ENCODE data around the gene RER1.

Gene RER1

GRCh38 chr1:2443277-2444137, 51.9 kb downstream of the RER1 start:
- Histone ChIP-seq H3K9ac (ENCODE audit: low read length in 5 of 5) (no peak overlapping the region), H3K4me1 (ENCODE audit: control insufficient read depth in 5 of 5, insufficient read depth in 5 of 5, low read length in 5 of 5) (no peaks in the 10 kb centered on the region), H3K4me3 (ENCODE audit: low read depth in 1 of 5, low read length in 5 of 5) (no peak overlapping the region), H3K9me3 (ENCODE audit: control insufficient read depth in 5 of 5, low read length in 5 of 5) (no peaks in the 10 kb centered on the region), H3K36me3 (ENCODE audit: control insufficient read depth in 5 of 5, insufficient read depth in 5 of 5, low read length in 5 of 5) (no peaks in the 10 kb centered on the region), H3K27ac (ENCODE audit: low read depth, low read length) (no peak overlapping the region), H3K27me3 (ENCODE audit: control insufficient read depth in 5 of 5, insufficient read depth in 4 of 5, low read length in 5 of 5) (peaks cover 22 to 57% (median 44%) of the 10 kb centered on the region in 5 donors)

- no peaks in the 10 kb centered on the region for H3K9me3 ChIP-seq (ENCODE audit: control insufficient read depth in 5 of 5, low read length in 5 of 5)
- no peaks in the 10 kb centered on the region for H3K36me3 ChIP-seq (ENCODE audit: control insufficient read depth in 5 of 5, insufficient read depth in 5 of 5, low read length in 5 of 5)
- H3K9ac ChIP-seq (ENCODE audit: low read length in 5 of 5) = no peak overlapping the region
- no peak overlapping the region for H3K4me3 ChIP-seq (ENCODE audit: low read depth in 1 of 5, low read length in 5 of 5)
- H3K27ac ChIP-seq (ENCODE audit: low read depth, low read length) = no peak overlapping the region
- no peaks in the 10 kb centered on the region for H3K4me1 ChIP-seq (ENCODE audit: control insufficient read depth in 5 of 5, insufficient read depth in 5 of 5, low read length in 5 of 5)
- H3K27me3 ChIP-seq (ENCODE audit: control insufficient read depth in 5 of 5, insufficient read depth in 4 of 5, low read length in 5 of 5) = peaks cover 25 to 51% (median 44%) of the 10 kb centered on the region in 5 donors
Observed at GRCh38 chr1:2444138-2444591, 52.5 kb downstream of the RER1 start.

- Histone ChIP-seq H3K9ac (ENCODE audit: low read length in 5 of 5) (no peak overlapping the region), H3K36me3 (ENCODE audit: control insufficient read depth in 5 of 5, insufficient read depth in 5 of 5, low read length in 5 of 5) (no peaks in the 10 kb centered on the region), H3K27me3 (ENCODE audit: control insufficient read depth in 5 of 5, insufficient read depth in 4 of 5, low read length in 5 of 5) (peaks cover 25 to 57% (median 44%) of the 10 kb centered on the region in 5 donors), H3K4me3 (ENCODE audit: low read depth in 1 of 5, low read length in 5 of 5) (no peak overlapping the region), H3K27ac (ENCODE audit: low read depth, low read length) (no peak overlapping the region), H3K9me3 (ENCODE audit: control insufficient read depth in 5 of 5, low read length in 5 of 5) (no peaks in the 10 kb centered on the region), H3K4me1 (ENCODE audit: control insufficient read depth in 5 of 5, insufficient read depth in 5 of 5, low read length in 5 of 5) (no peaks in the 10 kb centered on the region)
Observed at GRCh38 chr1:2445162-2445822, 53.7 kb downstream of the RER1 start.

GRCh38 chr1:2445823-2446215, 54.2 kb downstream of the RER1 start:
- Histone ChIP-seq H3K27ac (ENCODE audit: low read depth, low read length) (no peak overlapping the region), H3K9ac (ENCODE audit: low read length in 5 of 5) (no peak overlapping the region)

GRCh38 chr1:2446394-2446793, 54.8 kb downstream of the RER1 start:
- Histone ChIP-seq H3K36me3 (ENCODE audit: control insufficient read depth in 5 of 5, insufficient read depth in 5 of 5, low read length in 5 of 5) (no peaks in the 10 kb centered on the region), H3K9me3 (ENCODE audit: control insufficient read depth in 5 of 5, low read length in 5 of 5) (no peaks in the 10 kb centered on the region), H3K27ac (ENCODE audit: low read depth, low read length) (no peak overlapping the region), H3K9ac (ENCODE audit: low read length in 5 of 5) (no peak overlapping the region), H3K4me1 (ENCODE audit: control insufficient read depth in 5 of 5, insufficient read depth in 5 of 5, low read length in 5 of 5) (no peaks in the 10 kb centered on the region), H3K4me3 (ENCODE audit: low read depth in 1 of 5, low read length in 5 of 5) (no peak overlapping the region), H3K27me3 (ENCODE audit: control insufficient read depth in 5 of 5, insufficient read depth in 4 of 5, low read length in 5 of 5) (peaks cover 25 to 59% (median 50%) of the 10 kb centered on the region in 5 donors)

More at GRCh38 chr1:2445823-2446215, 54.2 kb downstream of the RER1 start:
- Histone ChIP-seq H3K4me3 (ENCODE audit: low read depth in 1 of 5, low read length in 5 of 5) (no peak overlapping the region), H3K36me3 (ENCODE audit: control insufficient read depth in 5 of 5, insufficient read depth in 5 of 5, low read length in 5 of 5) (no peaks in the 10 kb centered on the region), H3K27me3 (ENCODE audit: control insufficient read depth in 5 of 5, insufficient read depth in 4 of 5, low read length in 5 of 5) (peaks cover 25 to 59% (median 46%) of the 10 kb centered on the region in 5 donors), H3K9me3 (ENCODE audit: control insufficient read depth in 5 of 5, low read length in 5 of 5) (no peaks in the 10 kb centered on the region), H3K4me1 (ENCODE audit: control insufficient read depth in 5 of 5, insufficient read depth in 5 of 5, low read length in 5 of 5) (no peaks in the 10 kb centered on the region)

- Histone ChIP-seq H3K4me1 (ENCODE audit: control insufficient read depth in 5 of 5, insufficient read depth in 5 of 5, low read length in 5 of 5) (no peaks in the 10 kb centered on the region), H3K27me3 (ENCODE audit: control insufficient read depth in 5 of 5, insufficient read depth in 4 of 5, low read length in 5 of 5) (peaks cover 25 to 55% (median 45%) of the 10 kb centered on the region in 5 donors), H3K27ac (ENCODE audit: low read depth, low read length) (no peak overlapping the region), H3K36me3 (ENCODE audit: control insufficient read depth in 5 of 5, insufficient read depth in 5 of 5, low read length in 5 of 5) (no peaks in the 10 kb centered on the region), H3K9me3 (ENCODE audit: control insufficient read depth in 5 of 5, low read length in 5 of 5) (no peaks in the 10 kb centered on the region), H3K4me3 (ENCODE audit: low read depth in 1 of 5, low read length in 5 of 5) (no peak overlapping the region), H3K9ac (ENCODE audit: low read length in 5 of 5) (no peak overlapping the region)
Observed at GRCh38 chr1:2446861-2447260, 55.2 kb downstream of the RER1 start.

GRCh38 chr1:2447276-2448097, 55.8 kb downstream of the RER1 start:
- Histone ChIP-seq H3K36me3 (ENCODE audit: control insufficient read depth in 5 of 5, insufficient read depth in 5 of 5, low read length in 5 of 5) (no peaks in the 10 kb centered on the region), H3K9ac (ENCODE audit: low read length in 5 of 5) (no peak overlapping the region), H3K27me3 (ENCODE audit: control insufficient read depth in 5 of 5, insufficient read depth in 4 of 5, low read length in 5 of 5) (peaks cover 25 to 55% (median 39%) of the 10 kb centered on the region in 5 donors), H3K9me3 (ENCODE audit: control insufficient read depth in 5 of 5, low read length in 5 of 5) (no peaks in the 10 kb centered on the region), H3K4me1 (ENCODE audit: control insufficient read depth in 5 of 5, insufficient read depth in 5 of 5, low read length in 5 of 5) (no peaks in the 10 kb centered on the region), H3K4me3 (ENCODE audit: low read depth in 1 of 5, low read length in 5 of 5) (no peak overlapping the region), H3K27ac (ENCODE audit: low read depth, low read length) (no peak overlapping the region)

GRCh38 chr1:2448098-2448445, 56.4 kb downstream of the RER1 start:
- Histone ChIP-seq H3K9ac (ENCODE audit: low read length in 5 of 5) (no peak overlapping the region), H3K9me3 (ENCODE audit: control insufficient read depth in 5 of 5, low read length in 5 of 5) (no peaks in the 10 kb centered on the region), H3K27me3 (ENCODE audit: control insufficient read depth in 5 of 5, insufficient read depth in 4 of 5, low read length in 5 of 5) (peaks cover 23 to 53% (median 35%) of the 10 kb centered on the region in 5 donors), H3K36me3 (ENCODE audit: control insufficient read depth in 5 of 5, insufficient read depth in 5 of 5, low read length in 5 of 5) (no peaks in the 10 kb centered on the region), H3K4me1 (ENCODE audit: control insufficient read depth in 5 of 5, insufficient read depth in 5 of 5, low read length in 5 of 5) (no peaks in the 10 kb centered on the region), H3K4me3 (ENCODE audit: low read depth in 1 of 5, low read length in 5 of 5) (no peak overlapping the region), H3K27ac (ENCODE audit: low read depth, low read length) (no peak overlapping the region)

- H3K9me3 ChIP-seq (ENCODE audit: control insufficient read depth in 5 of 5, low read length in 5 of 5) = no peaks in the 10 kb centered on the region
- H3K27me3 ChIP-seq (ENCODE audit: control insufficient read depth in 5 of 5, insufficient read depth in 4 of 5, low read length in 5 of 5) = peaks cover 30 to 51% (median 36%) of the 10 kb centered on the region in 5 donors
- no peak overlapping the region for H3K27ac ChIP-seq (ENCODE audit: low read depth, low read length)
- no peaks in the 10 kb centered on the region for H3K36me3 ChIP-seq (ENCODE audit: control insufficient read depth in 5 of 5, insufficient read depth in 5 of 5, low read length in 5 of 5)
- no peak overlapping the region for H3K9ac ChIP-seq (ENCODE audit: low read length in 5 of 5)
- H3K4me1 ChIP-seq (ENCODE audit: control insufficient read depth in 5 of 5, insufficient read depth in 5 of 5, low read length in 5 of 5) = no peaks in the 10 kb centered on the region
- H3K4me3 ChIP-seq (ENCODE audit: low read depth in 1 of 5, low read length in 5 of 5) = no peak overlapping the region
Observed at GRCh38 chr1:2449636-2450454, 58.2 kb downstream of the RER1 start.

All from subcutaneous abdominal adipose tissue (tissue), 5 donors.